Omental fat pad (tissue), 4 donors: Measurements from ENCODE around the gene RANBP17. TPM values are rescaled to one million over a fixed set of nuclear protein-coding genes. Genes with fewer than 3 reads are reported as not detected.
"Not testable (repeated sequence)": the region's sequence is repeated elsewhere in the genome, so short reads cannot be mapped to it uniquely, and the experiment has no call there.

Experiments used
- ATAC-seq: fragments of 150-250 bp; one replicate; pipeline ENCODE4 v1.9.1; 2016; ENCODE audit warnings: mild to moderate bottlenecking, moderate library complexity; ENCODE audit not compliant: low FRiP score
- DNase-seq: peaks from one replicate; pipeline ENCODE4 v3.0.0-alpha.2; 2019; ENCODE audit warnings: low spot score
- total RNA-seq, 4 donors: library from RNA; depleted of rRNA; stranded (reverse); fragments of >200 nt; gene quantifications; one replicate each; pipeline ENCODE4 v1.1.0, GENCODE V29; 2016
- TF ChIP-seq, protein P1 (sequence below), 3 donors: fragments of 450-650 bp; IDR thresholded peaks; one replicate each; pipeline ENCODE4 v1.5.1; 2016 to 2017; ENCODE audit warnings: antibody characterized with exemption in 3 of 3, mild to moderate bottlenecking in 3 of 3, moderate library complexity in 2 of 3

RANBP17 gene
- total RNA-seq, 4 donors from 2014 or later, result 0.93 to 10.7 (median 3.8) TPM

DNA sequence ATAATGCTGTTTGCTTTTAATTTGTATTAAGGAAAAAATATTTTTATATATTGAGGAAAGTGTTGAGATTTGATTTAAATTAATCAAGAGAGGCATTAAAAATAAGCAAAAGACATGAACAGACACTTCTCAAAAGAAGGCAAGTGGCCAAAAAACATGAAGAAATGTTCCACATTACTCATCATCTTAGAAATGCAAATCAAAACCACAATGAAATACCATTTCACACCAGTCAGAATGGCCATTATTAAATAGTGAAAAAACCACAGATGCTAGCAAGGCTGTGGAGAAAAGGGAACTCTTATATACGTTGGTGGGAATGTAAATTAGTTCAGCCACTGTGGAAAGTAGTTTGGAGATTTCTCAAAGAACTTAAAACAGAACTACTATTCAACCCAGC, 45.9 kb downstream of the RANBP17 start:
- ATAC-seq (no peak), DNase-seq (no peak)
- TF ChIP-seq, protein P1, sequence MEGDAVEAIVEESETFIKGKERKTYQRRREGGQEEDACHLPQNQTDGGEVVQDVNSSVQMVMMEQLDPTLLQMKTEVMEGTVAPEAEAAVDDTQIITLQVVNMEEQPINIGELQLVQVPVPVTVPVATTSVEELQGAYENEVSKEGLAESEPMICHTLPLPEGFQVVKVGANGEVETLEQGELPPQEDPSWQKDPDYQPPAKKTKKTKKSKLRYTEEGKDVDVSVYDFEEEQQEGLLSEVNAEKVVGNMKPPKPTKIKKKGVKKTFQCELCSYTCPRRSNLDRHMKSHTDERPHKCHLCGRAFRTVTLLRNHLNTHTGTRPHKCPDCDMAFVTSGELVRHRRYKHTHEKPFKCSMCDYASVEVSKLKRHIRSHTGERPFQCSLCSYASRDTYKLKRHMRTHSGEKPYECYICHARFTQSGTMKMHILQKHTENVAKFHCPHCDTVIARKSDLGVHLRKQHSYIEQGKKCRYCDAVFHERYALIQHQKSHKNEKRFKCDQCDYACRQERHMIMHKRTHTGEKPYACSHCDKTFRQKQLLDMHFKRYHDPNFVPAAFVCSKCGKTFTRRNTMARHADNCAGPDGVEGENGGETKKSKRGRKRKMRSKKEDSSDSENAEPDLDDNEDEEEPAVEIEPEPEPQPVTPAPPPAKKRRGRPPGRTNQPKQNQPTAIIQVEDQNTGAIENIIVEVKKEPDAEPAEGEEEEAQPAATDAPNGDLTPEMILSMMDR (IDR thresholded peaks at IDR 0.05), result no peak

DNA sequence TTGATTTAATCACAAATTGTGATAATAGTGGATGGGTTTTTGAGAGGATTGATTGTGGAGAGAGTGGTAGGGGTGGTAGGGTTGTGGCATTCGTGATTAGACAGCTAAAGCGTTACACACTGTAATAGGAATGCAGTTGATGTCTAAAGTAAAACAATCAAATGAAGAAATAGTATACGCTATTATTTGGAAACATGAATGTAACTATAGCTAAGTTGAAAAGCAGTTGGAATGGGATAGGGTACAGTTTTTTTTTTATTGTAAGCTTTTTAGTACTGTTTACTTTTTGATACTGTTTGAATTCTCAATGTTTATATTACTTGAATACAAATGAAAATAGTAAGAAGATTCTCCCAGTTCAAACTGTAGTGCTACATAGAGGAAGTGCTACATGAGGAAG, 51.8 kb downstream of the RANBP17 start:
- TF ChIP-seq, protein P1 (IDR thresholded peaks at IDR 0.05), result no peak
- no peak for DNase-seq
- no peak for ATAC-seq

DNA sequence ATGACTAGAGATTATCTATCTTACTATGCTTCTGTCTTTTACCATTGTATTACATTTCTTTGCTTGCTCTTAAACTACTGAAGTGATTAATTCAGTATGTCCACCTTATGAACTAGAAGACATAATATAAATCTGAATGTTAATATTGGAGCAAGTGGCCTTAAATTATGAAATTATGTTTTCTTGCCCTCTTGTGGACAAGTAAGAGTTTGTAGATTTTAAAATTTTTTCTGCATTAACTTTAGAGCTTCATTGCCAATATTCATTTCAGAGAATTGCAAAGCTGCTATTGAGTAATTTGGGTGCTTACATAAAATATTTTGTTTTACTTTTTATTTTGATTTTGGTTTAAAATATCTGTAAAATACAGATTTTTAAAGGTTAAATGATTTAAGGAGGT, 55.3 kb downstream of the RANBP17 start:
- TF ChIP-seq, protein P1 (IDR thresholded peaks at IDR 0.05), result no peak
- DNase-seq, result no peak
- ATAC-seq, result no peak

DNA sequence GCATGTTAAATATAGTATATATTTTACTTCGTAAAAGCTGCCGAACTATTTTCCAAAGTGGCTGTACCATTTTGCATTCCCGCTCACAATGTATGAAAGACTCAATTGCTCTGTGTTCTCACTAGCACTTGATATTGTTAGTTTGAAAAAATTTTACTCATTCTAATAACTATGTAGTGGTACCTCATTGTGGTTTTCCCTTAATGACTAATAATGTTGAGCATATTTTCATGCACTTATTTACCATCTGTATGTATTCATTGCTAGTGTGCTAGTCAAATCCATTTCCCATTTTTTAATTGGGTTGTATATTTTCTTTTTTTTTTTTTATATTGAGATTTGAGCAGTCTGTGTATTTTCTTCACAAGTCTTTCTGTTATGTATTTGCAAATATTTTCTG, 58.4 kb downstream of the RANBP17 start:
- DNase-seq (no peak), ATAC-seq (no peak)
- TF ChIP-seq, protein P1 (IDR thresholded peaks at IDR 0.05), result no peak

DNA sequence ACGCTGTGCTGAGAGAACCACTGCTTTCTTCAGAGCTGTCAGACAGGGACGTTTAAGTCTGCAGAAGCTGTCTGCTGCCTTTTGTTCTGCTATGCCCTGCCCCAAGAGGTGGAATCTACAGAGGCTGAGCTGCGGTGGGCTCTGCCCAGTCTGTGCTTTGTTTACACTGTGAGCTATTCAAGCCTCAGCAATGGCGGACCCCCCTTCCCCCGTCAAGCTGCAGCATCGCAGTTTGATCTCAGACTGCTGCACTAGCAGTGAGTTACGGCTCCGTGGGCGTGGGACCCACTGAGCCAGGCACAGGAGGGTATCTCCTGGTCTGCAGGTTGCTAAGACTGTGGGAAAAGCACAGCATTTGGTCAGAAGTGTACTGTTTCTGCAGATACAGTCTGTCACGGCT, 60.5 kb downstream of the RANBP17 start:
- ATAC-seq, DNase-seq: not testable (repeated sequence)

DNA sequence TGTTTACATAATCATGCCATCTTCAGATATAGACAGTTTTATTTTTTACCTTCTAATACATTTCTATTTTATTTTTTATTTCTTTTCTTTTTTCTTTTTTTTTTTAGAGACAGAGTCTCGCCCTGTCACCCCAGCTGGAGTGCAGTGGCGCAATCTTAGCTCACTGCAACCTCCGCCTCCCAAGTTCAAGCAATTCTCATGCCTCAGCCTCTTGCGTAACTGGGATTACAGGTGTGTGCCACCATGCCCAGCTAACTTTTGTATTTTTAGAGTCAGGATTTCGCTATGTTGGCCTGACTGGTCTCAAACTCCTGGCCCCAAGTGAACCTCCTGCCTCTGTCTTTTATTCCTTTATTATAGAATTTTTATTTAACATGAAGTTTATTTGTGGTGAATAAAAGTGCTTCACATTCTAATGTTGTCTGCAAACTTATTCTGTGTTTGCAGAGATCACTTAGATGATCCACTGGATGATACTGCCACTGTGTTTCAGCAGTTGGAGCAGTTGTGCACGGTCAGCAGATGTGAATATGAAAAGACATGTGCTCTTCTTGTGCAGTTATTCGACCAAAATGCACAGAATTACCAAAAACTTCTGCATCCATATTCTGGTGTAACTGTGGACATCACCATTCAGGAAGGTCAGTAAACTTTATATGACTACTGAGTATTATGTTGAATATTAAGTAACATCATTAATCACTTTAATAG, 62.2 kb downstream of the RANBP17 start:
- ATAC-seq, result no peak
- TF ChIP-seq, protein P1 (IDR thresholded peaks at IDR 0.05), result no peak
- DNase-seq, result no peak

DNA sequence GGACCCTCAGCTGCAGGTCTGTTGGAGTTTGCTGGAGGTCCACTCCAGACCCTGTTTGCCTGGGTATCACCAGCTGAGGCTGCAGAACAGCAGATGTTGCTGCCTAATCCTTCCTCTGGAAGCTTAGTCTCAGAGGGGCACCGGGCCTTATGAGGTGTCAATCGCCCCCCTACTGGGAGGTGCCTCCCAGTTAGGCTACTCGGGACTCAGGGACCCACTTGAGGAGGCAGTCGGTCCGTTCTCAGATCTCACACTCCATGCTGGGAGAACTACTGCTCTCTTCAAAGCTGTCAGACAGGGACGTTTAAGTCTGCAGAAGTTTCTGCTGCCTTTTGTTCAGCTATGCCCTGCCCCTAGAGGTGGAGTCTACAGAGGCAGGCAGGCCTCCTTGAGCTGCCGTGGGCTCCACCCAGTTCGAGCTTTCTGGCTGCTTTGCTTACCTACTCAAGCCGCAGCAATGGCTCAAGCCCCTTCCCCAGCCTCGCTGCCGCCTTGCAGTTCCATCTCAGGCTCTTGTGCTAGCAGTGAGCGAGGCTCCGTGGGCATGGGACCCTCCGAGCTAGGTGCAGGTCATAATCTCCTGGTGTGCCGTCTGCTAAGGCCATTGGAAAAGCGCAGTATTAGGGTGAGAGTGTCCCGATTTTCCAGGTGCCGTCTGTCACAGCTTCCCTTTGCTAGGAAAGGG, 73.9 kb downstream of the RANBP17 start:
- DNase-seq, ATAC-seq: not testable (repeated sequence)

DNA sequence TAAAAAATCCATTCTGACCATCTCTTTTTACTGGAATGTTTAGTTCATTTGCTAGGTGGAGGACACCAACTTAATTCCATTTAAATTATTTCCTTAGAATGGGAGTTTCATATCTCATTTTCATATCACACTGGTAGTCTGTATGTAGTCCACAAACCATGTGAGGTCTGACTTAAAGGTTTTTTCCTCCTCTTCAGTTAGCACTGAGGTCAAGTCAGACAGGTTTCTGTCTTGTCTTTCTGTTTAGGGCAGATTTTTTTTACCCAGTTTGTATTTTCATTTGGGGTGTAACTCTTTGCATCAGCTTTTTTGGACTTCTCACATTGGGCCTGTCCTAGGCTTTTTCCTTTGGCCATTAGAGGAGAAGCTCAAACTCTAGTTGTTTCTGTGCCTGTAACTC, 75.3 kb downstream of the RANBP17 start:
- ATAC-seq, result no peak

More for the DNA sequence above, 75.3 kb downstream of the RANBP17 start:
- DNase-seq, result no peak
- TF ChIP-seq, protein P1 (IDR thresholded peaks at IDR 0.05), result no peak
